C1 segment of cervical spinal cord (tissue), 14 donors: ENCODE data around the gene ERFL.
"Not testable (repeated sequence)": the region's sequence is repeated elsewhere in the genome, so short reads cannot be mapped to it uniquely, and the experiment has no call there.

Experiments
- DNase-seq, 14 donors: peaks; one replicate each; lab custom pipeline; 2025; lab: John Stamatoyannopoulos, UW

ERFL gene

DNA sequence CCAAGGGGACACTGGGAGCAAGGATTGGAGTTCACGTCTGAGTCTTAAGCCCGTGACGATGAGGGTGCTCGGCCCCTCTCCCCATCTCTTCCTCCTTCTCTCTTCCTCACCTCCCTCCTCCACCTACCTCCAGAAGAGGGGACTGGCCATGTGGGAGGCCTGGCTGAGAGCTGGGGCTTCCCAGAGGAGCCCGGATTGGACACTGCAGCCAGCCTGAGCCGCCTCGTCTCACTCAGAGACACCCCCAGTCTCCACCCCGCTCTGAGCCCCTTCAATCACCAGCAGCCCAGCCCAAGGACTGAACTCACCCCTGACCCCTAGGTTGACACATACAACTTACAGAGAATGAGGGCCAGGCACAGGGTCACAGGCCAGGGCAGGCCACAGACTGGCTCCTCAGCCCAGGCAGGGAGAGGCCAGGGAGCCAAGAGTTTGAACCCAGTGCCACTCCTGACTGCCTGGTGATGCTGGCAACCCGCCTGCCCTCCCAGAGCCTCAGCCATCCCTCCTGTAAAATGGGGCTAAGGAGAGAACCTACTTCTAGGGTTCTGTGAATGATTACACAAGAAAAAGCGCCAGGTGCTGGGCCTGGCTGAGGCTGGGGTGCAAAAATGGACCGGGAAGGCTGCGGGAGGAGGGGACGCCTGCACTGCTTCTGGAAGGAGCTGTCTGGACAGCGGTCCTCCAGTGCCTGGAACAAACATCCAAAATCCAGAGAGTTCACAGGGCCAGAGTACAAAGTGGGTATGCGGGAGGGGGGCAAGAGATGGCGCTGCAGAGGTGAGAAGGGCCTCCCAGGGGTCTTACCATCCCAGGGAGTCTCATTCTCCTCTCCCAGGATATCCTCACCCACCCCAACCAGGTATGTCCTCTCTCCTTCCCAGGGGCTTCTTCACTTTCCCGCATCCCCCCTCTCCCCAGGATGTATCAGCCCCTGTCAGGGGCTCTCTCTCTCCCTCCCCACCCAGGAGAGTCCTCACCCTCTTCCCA lies 50.0 kb downstream of the ERFL start:
- DNase-seq, result no peak

DNA sequence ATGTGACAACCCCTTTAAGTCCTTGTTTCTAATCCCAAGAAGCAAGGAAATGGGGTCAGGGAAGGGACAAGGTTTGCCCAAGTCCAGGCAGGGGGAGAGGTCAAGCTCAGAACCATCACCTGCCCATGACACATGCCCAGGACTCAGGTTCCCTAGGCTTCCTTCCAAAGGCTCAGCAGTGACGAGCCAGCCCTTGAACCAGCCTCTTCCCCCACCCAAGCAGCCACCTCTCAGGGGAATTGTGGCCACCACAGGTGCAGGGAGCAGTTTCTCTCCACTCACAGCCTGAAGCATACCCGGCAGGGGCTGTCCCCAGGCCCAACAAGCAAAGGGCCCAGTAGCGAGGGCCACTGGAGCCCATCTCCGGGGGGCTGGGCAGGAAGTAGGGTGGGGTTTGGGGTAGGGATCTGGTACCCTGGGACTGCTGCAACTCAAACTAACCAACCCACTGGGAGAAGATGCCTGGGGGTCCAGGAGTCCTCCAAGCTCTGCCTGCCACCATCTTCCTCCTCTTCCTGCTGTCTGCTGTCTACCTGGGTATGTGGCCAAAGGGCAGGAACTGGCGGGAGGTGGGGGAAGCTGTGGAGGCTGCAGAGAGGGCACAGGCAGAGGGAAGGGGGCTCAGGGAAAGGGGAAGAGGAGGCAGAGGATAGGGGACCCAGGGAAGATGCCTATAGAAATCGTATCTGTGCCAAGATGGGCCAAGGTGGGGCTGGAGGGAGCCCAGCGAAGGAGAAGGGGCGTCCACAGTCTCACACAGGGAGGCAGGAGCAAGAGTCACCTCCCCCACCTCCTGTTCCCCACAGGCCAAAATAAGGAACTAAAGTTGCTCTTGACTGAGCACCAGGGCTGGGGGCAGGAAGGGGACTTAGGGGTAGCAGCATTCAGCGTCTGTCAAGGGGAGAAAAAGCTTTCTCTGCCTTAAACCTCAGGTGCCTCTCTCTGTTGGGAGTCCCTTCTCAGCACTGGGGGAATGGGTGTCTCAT lies 51.1 kb downstream of the ERFL start, which contains the start of gene CD79A:
TSS of gene CD79A (plus strand) at position 433 of the 986 bp plus-strand sequence. CDS start at position 459, 26 bp downstream.
- DNase-seq, result peak in 2 of 14 donors; percentile 6 to 8

DNA sequence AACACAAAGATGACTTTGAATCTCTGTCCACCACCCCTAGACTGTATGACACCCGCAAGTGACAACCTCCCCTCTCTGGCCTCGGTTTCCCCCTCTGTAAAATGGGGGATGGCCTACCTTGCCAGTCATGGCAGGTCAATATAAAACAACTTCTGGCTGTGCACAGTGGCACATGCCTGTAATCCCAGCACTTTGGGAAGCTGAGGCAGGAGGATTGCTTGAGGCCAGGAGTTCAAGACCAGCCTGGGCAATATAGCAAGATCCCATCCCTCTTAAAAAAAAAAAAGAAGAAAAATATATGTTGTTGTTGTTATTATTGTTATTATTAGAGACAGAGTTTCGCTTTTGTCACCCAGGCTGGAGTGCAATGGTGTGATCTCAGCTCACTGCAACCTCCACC lies 52.3 kb downstream of the ERFL start:
- not testable (repeated sequence) for DNase-seq

DNA sequence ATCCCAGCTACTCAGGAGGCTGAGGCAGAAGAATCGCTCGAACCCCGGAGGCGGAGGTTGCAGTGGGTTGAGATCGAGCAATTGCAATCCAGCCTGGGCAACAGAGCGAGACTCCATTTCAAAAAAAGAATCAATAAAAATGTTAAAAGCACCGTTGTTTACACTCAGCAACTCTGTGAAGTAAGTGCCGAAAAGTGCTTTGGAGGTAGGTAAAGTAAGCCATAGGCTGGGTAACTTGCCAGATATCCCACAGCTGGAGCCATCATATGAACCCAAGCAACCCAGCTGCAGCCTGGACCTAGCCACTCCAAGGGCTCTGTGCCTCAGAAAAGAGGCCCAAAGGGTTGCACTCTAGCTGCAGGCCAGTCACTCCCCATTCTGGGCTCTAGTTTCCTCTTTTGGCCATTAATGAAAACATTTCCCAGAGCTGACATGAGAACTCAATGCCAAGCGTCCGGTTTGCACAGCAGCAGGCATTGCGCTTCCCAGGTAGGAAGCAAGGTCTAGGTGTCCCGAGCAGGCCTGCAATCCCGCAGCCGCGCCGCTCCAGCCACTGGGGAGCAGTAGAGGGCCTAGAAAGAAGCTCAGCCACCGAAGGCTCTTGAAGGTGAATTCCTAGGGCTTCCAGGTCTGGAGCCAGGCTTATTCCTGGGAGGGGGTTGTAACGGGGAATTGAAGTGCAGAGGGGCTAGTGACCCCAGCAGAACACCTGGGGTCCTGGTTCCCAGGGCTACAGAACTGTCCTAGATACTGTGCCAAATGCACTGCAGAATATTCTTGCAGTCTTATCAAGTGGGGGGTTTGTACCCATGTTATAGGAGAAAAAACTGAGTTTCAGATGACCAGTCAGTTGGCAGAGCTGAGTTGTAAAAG lies 55.2 kb downstream of the ERFL start:
- DNase-seq, result peak in 9 of 14 donors; percentile 3 to 40 (median 10)

DNA sequence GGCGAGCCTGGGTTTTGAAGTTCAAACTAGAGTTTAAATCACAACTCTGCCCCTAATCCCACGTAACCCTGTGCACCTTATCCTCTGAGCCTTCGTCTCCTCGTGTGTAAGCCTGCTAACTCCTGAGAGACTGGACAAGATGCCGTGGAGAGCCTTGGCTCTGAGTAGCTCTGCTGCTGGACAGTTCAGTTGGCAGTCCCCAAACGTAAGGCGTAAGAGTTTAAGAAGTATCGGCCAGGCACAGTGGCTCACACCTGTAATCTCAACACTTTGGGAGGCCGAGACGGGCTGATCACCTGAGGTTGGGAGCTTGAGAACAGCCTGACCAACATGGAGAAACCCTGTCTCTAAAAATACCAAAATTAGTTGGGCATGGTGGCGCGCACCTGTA lies 55.9 kb downstream of the ERFL start:
- no peak for DNase-seq

DNA sequence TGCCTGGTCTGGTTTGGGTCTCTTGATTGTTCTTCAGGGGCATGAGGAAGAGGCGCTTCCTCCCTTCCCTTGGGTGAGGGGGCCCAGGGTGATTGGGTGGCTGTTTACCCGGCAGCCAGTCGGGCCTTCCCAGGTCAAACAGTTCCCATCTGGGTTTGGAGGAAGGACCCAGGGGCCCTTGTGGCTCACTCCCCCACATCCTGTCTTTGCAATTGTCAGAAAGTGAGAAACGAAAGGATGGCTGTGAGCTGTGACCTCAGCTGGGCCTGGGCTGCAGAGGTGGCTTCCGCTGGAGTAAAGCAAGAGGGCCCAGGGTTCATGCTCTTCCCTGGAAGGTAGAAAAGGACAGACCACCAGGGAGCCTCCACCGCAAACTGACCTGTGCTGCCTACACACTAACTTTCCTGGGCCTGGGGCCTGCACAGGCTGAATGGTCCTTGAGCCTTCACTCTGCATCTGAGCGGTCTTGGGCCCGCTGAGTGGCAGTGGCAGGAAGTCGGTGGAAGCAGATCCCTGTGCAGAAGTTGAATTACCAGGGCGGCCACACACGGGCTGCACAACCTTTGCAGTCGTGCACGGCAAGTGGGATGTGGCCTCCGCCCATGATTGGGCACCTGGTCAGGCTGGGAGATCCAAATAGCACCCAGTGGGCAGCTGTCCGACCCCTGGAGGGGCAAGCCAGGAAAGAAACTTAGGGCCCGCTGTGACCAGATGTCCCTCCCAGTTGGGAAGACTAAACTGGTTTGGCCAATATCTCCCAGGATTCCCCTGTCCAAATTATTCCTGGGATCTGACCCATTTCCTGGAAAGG lies 56.5 kb downstream of the ERFL start:
- DNase-seq, result peak in 6 of 14 donors; percentile 7 to 26 (median 12)

DNA sequence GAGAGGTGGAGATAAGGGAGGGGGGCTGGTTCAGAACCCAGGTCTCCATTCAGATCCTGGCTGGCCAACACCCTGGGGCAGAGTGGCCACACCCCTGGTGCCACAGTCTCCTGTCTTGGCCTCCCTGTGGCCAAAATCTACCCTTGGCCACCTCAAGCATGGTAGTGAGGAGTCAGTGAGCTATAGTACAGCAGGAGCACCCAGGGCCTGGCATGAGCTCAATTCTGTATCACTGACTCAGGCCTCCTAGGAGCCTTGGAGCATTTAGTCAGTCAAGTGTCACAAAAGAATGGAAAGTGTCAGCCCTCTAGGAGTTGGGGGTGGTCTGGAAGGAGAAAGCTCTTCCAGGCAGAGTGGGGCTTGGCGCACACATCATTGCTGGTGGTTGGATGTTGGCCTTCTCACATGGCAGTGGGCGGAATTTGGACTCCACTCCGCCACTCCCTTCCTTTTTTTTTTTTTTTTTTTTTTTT lies 57.8 kb downstream of the ERFL start:
- DNase-seq, result peak in 1 of 14 donors; percentile 23

DNA sequence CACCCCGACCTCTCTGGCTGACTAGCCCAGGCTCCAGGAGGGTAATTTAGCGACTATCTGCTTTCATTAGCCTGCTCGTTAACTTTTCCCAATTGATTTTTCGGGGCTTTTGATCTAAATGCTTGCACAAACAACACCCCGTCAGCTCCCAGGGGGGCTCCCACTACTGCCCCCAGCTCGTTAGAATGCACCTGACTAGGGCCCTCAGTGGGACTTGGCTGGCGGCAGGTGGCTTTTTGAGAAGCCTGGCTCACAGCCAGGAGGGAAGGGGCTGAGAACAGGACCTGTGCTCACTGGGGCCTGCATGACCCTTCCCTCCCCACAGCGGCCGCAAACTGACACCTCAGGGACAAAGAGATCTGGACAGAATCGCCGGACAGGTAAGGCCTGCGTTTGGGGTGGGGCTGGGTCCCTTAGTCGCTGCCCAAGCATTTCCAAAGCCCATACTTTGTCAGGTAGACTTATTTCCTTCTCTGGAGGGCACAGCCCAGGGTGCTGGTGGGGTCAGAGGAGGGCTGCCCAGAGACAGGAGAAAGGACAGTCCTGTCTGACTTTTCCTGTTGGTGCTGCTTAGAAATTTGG lies 58.8 kb downstream of the ERFL start:
- no peak for DNase-seq

DNA sequence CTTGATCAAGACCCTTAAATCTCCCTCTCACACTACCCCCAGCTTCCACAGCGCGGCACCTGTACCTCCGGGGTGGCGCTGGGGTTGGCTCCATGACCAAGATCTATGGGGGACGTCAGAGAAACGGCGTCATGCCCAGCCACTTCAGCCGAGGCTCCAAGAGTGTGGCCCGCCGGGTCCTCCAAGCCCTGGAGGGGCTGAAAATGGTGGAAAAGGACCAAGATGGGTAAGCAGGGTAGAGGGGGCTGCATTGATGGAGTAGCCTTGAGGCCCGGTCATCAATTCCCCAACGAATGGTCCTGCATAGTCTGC lies 59.3 kb downstream of the ERFL start:
- no peak for DNase-seq

DNA sequence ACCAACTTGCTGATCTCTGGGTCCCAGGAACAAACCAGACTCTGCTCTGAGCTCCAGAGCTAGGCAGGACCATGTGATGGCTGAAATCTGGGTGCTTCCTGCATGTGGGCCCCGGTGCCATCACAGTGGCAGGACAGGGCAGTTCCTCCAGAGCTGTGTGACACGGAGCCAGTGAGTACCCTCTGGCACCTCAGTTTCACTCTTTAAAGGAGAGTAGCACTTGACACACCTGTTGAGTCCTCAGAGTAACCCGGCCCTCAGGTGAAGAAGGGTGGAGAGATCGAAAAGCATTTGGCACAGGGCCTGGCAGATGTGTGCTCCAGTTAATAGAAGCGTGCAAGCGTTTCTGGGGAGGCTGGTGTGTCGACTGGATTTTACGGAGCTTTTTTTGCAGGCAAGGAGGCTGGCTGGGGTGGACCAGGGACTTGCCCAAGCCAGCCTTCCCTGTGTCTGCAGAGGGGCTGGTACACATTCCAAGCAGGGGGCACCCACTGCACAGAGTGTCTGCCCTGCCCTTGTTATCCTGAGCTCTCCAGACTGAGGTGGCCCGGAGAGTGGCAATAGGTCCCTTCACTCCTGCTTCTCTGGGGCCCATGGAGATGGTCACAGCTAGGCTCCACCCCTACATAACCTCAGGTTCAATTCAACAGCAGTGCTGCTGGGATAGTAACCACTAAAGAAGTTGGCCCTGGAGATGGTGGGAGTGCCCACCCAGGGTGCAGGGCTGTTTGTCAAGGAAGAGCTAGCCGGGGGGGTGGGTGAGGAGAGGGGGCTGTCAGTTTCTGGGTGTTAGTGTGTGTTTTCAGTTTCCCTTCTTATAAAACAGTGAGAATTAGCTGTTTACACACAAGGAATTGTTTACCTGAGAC lies 59.9 kb downstream of the ERFL start:
- no peak for DNase-seq

DNA sequence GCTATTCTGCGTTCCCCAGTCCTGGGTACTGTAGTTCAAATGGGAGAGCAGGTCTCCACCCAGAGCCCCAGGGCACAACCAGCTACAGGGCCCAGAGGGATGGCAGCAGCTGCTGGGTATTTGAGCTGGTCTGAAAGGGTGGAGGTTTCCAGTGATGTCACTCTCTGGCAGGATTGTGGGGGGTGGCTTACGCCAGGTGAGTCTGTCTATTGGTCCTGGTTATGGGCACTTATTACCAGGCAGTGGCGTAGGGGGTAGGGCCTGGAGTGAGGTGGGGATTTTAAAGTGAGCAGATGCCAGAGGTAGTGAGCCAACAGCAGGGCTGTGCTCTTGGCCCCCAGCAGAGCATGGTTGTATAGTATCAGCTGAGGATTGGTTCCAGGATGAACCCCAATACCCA lies 62.0 kb downstream of the ERFL start:
- DNase-seq, result no peak

DNA sequence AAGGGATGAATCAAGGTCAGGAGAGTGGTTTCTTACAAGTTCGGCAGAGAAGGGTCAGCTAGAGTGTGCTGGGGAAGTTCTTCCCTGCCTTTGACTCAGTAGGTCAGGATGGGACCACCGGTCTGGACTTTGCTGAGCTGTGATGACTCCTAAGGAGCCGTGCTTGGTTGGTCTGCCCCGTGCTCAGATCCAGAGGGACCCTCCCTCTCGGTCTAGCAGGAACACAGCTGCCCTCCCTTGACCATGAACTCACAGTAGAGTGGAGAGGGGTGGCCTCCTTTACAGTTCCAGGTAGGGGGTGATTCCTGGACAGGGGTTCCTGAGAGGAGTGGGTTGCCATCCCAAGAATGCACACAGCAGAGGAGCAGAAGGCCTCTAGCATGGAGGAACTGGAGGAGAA lies 63.9 kb downstream of the ERFL start:
- no peak for DNase-seq

DNA sequence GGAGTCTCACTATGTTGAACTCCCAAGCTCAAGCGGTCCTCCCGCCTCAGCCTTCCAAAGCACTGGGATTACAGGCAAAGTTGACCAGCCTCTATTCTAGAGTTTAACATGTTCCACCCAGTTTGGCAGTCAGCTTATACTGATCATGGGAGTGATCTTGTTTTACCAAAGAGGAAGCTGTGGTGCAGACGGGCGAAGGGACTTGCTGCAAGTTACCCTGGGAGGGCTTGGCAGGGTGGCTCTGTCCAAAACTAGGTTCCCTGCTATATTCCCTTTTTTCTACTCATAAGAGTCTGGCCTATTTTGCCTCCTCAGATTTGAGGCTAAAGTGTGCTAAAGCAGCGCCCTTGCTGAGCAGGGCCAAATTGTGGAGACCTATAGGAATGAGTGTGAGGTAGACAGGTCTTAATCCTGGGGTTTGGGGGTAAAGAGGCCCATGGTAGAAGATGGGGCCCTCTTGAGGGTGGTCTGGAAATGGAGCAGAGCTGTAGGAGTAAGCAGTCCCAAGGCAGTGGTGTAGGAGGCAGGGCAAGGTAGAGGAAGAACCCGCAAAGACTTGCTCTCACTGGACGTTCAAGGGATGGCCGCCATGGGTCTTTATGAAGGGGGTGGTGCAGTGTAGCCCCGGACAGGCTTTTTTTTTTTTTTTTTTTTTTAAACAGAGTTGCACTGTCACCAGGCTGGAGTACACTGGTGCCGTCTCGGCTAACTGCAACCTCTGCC lies 64.9 kb downstream of the ERFL start:
- peak in 1 of 14 donors; percentile 4 for DNase-seq

DNA sequence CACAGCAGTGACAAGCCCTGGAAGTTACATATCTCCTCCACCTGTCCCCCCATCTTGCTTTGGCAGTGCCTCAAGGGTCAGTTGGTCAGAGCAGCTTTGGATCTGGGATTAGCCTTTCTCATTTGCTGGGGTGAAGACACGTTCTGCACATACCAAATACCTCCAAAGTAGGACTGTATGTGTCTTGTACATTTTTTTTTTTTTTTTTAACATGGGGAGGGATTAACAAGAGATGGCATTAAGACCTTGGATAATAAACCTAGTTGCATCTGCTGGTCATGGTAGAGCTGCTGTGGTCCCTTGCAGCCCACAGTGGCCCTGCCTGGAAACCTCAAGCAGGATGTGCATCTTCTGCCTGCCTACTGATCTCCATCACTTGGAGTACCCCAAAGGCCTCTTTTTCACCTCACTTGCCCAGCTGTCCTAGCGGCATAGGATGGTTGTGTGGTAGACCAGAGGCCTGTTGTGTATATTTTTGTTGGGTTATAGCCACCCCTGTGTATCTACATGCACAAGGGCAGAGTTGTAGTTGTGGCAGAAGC lies 65.7 kb downstream of the ERFL start:
- DNase-seq, result no peak

DNA sequence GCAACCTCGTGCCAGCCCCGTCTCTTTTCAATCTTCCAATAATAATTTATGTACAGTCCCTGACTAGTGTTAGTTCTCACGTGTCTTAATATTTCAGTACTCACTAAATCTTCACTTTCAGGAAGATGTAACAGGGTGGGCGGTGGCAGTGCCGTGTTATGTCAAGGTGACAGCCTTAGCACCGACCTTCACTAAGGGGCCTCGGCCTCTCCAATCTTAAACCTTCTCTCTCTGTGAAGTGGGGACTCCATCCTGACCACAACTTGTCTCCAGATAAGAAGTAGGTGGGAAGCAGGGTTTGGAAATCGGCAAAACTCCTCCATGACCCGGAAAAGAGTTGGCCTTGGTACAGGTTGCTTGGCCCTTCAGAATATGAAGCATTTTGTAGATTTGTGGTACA lies 66.4 kb downstream of the ERFL start:
- no peak for DNase-seq

DNA sequence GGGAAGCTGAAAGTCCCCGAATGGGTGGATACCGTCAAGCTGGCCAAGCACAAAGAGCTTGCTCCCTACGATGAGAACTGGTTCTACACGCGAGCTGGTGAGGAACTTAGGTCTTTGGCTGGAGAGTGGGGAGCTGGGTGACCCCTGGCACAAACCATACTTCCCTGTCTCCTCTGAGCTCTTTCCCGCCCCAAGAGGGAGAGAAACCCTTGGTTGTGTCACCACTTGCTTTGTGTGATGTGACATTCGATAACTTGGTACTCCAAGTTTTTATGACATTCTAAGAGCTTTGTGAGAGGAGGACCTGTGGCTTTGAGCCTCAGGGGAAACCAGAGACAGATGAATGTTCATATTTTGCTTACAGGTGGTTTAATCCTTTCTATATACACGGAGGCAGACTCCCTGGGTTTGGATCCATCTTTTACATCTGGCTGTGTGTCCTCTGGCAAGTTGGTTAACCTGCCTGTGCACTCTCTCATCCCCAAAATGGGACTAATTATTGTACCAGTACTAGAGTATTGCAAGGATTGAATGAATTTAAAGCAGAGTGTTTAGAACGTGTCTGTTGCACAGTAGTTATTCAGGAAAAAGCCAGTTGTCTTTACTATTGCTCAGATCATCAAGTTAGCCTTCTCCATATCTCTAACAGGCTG lies 67.0 kb downstream of the ERFL start:
- no peak for DNase-seq

DNA sequence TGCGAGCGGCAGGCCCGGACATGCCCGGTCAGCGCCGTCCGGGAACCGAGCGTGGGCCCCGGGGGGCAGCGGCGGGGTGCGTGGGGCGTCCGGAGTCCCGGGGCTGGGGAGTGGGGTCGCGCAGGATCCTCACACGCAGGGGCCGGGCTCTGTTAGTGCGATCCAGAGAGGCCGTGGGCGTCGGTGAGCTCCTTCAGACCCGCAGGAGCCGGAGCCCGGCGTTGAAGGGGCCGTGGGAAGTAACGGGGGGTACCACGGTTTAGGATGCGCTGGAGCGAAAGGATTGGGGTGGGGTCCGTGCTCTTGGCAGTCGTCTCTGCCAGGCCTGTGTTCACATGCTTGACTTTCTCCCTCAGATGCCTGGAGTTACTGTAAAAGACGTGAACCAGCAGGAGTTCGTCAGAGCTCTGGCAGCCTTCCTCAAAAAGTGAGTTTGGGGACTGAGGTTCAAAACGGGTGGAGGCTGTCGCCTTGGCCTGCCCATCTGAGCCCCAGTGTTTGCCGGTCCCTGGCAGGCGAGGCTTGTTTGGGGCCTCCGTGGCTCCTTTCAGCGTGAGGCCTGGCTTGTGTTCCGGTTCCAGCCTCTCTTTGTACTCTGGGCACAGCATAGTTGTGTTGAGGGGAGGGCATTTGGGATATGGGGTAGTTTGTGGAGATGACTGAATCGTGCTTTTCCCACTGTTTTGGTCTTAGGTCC lies 67.7 kb downstream of the ERFL start:
- DNase-seq, result no peak
